HG02759 (cell line): ENCODE results near the gene NAV2.
A peak's percentile ranks its signal among the peaks of the same experiment; 100 is the strongest.

Experiments
- ATAC-seq: cut with Tn5 transposase; IDR thresholded peaks from one replicate; pipeline ENCODE4 v1.9.1; 2021; ENCODE audit warnings: mild to moderate bottlenecking, moderate library complexity; ENCODE audit not compliant: unreplicated experiment

The NAV2 gene

GRCh38 chr11:19827399-19828135 lies 114.9 kb downstream of the NAV2 start:
- ATAC-seq, result no peak

GRCh38 chr11:19828382-19829108 lies 115.9 kb downstream of the NAV2 start:
- ATAC-seq, result no peak

- peak; percentile 53 for ATAC-seq
Observed at GRCh38 chr11:19829109-19829837, 116.6 kb downstream of the NAV2 start.

- no peak for ATAC-seq
Observed at GRCh38 chr11:19832086-19832750, 119.6 kb downstream of the NAV2 start.

GRCh38 chr11:19832901-19833300 lies 120.3 kb downstream of the NAV2 start:
- no peak for ATAC-seq

- ATAC-seq, result no peak
Observed at GRCh38 chr11:19834771-19835170, 122.1 kb downstream of the NAV2 start.

GRCh38 chr11:19836666-19837065 lies 124.0 kb downstream of the NAV2 start:
- ATAC-seq, result no peak

GRCh38 chr11:19838994-19839768 lies 126.5 kb downstream of the NAV2 start:
- no peak for ATAC-seq

GRCh38 chr11:19840961-19841360 lies 128.3 kb downstream of the NAV2 start:
- no peak for ATAC-seq

- no peak for ATAC-seq
Observed at GRCh38 chr11:19842505-19842904, 129.9 kb downstream of the NAV2 start.

GRCh38 chr11:19843079-19843478 lies 130.4 kb downstream of the NAV2 start:
- no peak for ATAC-seq

- ATAC-seq, result no peak
Observed at GRCh38 chr11:19844012-19844411, 131.4 kb downstream of the NAV2 start.

- ATAC-seq, result no peak
Observed at GRCh38 chr11:19844806-19845205, 132.2 kb downstream of the NAV2 start.

- no peak for ATAC-seq
Observed at GRCh38 chr11:19845626-19846025, 133.0 kb downstream of the NAV2 start.

GRCh38 chr11:19846654-19847305 lies 134.1 kb downstream of the NAV2 start:
- no peak for ATAC-seq

- ATAC-seq, result no peak
Observed at GRCh38 chr11:19848219-19848618, 135.6 kb downstream of the NAV2 start.

- ATAC-seq, result no peak
Observed at GRCh38 chr11:19849107-19849789, 136.6 kb downstream of the NAV2 start.

GRCh38 chr11:19849947-19850593 lies 137.4 kb downstream of the NAV2 start:
- ATAC-seq, result no peak

- ATAC-seq, result no peak
Observed at GRCh38 chr11:19852288-19852687, 139.7 kb downstream of the NAV2 start.
